ENCODE results near the gene PDHX.

The PDHX gene

DNA sequence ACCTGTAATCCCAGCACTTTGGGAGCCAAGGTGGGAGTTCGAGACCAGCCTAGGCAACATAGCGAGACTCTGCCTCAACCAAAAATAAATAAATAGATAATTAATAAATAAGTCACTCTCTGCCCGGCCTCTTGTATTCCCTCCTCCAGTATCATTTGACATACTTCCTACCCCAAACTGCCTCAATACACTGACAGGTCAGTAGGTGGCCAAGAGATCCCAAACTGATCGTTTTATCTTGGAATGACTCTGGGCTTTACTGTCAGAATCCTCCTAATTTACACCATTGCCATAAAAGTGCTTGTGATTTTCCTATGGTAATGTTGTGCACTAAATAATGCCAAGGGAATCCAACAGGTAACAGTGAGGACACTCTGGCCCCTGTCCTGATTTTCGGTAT lies 94.2 kb downstream of the PDHX start:
- CTCF ChIA-PET: interaction anchor here (0.9 to 1.9 kb wide), 4 partner anchors 10 to 86 kb away, joined by 4 to 6 read pairs (median 5); no protein-coding TSS in a partner anchor
- POLR2A ChIA-PET: no interaction called here
- TF ChIP-seq, protein P1, sequence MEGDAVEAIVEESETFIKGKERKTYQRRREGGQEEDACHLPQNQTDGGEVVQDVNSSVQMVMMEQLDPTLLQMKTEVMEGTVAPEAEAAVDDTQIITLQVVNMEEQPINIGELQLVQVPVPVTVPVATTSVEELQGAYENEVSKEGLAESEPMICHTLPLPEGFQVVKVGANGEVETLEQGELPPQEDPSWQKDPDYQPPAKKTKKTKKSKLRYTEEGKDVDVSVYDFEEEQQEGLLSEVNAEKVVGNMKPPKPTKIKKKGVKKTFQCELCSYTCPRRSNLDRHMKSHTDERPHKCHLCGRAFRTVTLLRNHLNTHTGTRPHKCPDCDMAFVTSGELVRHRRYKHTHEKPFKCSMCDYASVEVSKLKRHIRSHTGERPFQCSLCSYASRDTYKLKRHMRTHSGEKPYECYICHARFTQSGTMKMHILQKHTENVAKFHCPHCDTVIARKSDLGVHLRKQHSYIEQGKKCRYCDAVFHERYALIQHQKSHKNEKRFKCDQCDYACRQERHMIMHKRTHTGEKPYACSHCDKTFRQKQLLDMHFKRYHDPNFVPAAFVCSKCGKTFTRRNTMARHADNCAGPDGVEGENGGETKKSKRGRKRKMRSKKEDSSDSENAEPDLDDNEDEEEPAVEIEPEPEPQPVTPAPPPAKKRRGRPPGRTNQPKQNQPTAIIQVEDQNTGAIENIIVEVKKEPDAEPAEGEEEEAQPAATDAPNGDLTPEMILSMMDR (IDR thresholded peaks at IDR 0.05; ENCODE audit: insufficient read depth, low read length, missing control alignments): no peak
- no peak for DNase-seq (ENCODE audit: low read depth, low spot score)
- no peak overlapping the region for H3K4me3 ChIP-seq (ENCODE audit: low read depth, low read length)

DNA sequence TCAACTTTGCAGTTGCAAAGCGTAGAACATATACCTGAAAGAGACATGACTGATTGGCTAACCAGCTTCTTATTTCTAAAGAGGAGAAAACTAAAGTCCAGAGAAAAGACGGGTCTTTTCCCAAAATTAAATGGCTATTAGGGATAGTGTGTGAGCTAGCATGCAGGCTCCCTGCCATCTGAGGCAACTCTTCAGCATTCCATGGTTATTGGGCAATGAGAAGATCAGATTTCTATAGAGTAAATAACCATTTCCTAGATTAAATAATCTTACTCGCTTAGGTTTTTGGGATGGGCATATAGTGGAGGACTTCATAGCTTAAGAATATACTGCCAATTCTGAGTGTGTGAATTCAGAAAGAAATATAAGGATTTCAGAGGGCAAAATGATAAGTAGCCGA lies 95.0 kb downstream of the PDHX start:
- POLR2A ChIA-PET: no interaction called here

DNA sequence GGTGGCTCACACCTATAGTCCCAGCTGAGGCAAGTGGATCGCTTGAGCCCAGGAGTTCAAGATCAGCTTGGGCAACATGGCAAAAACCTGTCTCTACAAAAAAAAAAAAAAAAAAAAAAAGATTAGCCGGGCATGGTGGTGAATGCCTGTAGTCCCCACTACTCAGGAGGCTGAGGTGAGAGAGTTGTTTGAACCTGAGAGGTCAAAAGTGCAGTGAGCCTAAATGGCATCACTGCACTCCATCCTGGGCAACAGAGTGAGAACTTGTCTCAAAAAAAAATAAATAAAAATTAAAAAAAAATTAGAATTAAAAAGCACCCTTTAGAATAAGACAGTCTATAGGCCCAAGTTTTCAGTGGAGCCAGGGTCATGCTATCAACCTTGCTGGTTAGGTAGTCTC lies 95.5 kb downstream of the PDHX start:
- no peak for DNase-seq (ENCODE audit: low read depth, low spot score)
- POLR2A ChIA-PET: no interaction called here

More for the DNA sequence above, 95.0 kb downstream of the PDHX start:
- TF ChIP-seq, protein P1 (IDR thresholded peaks at IDR 0.05; ENCODE audit: insufficient read depth, low read length, missing control alignments): no peak
- no peak for DNase-seq (ENCODE audit: low read depth, low spot score)
- CTCF ChIA-PET: interaction anchor here (0.8 to 1.3 kb wide), 3 partner anchors 12 to 87 kb away, joined by 4 to 5 read pairs (median 5); no protein-coding TSS in a partner anchor
- no peak overlapping the region for H3K4me3 ChIP-seq (ENCODE audit: low read depth, low read length)

DNA sequence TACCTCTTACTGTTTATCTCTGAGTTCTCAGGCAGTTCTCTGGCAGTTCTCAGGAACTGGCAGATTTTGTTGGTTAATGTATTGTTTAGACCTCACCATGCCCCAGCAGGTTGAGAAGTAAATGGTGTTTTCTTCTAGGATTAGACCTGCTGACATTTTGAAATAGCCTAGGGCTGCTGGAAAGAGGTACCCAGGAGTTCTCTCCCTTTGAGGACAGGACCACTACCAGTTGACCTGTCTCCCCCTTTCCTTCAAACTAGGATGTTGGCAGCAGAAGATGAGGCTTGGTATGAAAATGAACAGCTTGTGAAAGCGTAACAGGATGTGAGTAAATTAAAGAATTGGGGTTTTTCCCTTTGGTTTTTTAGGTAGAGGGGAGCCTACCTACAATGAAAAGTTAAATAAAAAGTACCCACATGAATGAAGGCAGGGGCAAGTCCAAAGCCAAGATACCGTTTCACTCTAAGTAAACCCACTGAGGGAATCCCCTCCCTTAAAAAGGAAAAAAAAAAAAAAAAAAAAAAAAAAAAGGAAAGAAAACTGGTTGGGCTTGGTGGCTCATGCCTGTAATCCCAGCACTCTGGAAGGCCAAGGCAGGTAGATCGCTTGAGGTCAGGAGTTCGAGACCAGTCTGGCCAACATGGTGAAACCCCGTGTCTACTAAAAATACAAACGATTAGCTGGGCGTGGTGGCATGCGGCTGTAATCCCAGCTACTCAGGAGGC lies 96.2 kb downstream of the PDHX start:
- no peak for DNase-seq (ENCODE audit: low read depth, low spot score)
- CTCF ChIA-PET: interaction anchor here (1.1 kb wide), 1 partner anchor 12 kb away, joined by 3 read pairs; no protein-coding TSS in a partner anchor
- POLR2A ChIA-PET: no interaction called here
- H3K4me3 ChIP-seq (ENCODE audit: low read depth, low read length): no peak overlapping the region
- TF ChIP-seq, protein P1 (IDR thresholded peaks at IDR 0.05; ENCODE audit: insufficient read depth, low read length, missing control alignments): no peak

More for the DNA sequence above, 95.5 kb downstream of the PDHX start:
- CTCF ChIA-PET: interaction anchor here (0.8 to 1.3 kb wide), 2 partner anchors 12 to 85 kb away, joined by 5 read pairs; no protein-coding TSS in a partner anchor
- TF ChIP-seq, protein P1 (IDR thresholded peaks at IDR 0.05; ENCODE audit: insufficient read depth, low read length, missing control alignments): no peak
- no peak overlapping the region for H3K4me3 ChIP-seq (ENCODE audit: low read depth, low read length)

DNA sequence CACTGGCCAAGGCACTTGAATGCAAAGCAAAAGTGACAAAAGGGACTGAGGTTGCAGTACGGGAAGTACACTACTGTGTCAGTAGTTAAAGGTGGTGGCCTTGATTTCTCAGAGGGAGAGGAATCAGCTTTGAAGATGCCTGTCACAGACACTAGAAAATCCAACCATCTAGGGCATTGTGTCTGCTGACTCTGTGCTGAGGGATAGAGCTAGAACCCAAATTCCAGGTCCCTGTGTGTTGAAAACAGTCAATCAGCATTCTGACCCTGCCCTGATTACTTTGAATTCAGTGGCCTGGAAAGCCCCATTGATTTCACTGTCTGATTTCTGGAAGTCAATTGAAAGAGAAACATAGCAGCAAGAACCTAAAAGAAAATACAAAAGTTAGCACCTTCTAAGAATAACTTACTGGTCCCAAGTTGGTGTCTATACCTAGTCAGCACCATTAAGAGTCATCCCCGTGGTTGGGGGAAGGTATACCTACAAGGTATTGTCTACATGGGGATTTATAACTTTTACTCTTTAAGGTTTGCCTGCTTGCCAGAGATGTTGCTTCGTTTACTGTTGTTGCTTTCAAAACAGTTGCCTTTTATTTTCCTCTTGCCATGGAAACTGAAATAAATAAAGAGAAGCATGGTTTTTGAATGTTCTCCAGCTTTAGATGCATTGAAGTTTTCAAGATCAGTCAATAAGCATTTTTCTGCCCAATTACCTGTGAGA lies 97.3 kb downstream of the PDHX start:
- CTCF ChIA-PET: interaction anchor here (0.7 to 1.1 kb wide), 4 partner anchors 13 to 391 kb away, joined by 3 read pairs; no protein-coding TSS in a partner anchor
- TF ChIP-seq, protein P1 (IDR thresholded peaks at IDR 0.05; ENCODE audit: insufficient read depth, low read length, missing control alignments): no peak
- POLR2A ChIA-PET: no interaction called here
- DNase-seq (ENCODE audit: low read depth, low spot score): no peak
- H3K4me3 ChIP-seq (ENCODE audit: low read depth, low read length): no peak overlapping the region

DNA sequence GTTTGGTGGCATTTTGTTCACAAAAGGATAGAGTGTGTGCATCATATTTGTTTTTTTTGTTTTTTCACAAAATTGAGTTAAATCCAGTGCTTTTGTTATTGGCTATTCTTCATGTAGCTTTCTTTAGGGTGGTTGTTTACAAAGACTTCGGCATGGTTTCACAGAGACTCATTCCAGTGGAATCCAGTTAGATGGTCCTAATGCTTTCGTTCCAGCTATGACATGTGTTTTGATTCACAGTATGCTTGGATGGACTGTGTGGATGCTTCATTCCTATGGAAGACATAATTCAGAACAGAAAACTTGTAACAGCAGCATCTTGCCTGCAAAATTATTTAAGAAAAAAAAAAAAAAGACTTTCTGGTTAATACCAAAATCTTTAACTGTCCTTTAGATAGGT lies 97.9 kb downstream of the PDHX start:
- CTCF ChIA-PET: interaction anchor here (0.7 to 1.0 kb wide), 3 partner anchors 15 to 391 kb away, joined by 3 read pairs; no protein-coding TSS in a partner anchor
- POLR2A ChIA-PET: no interaction called here
- H3K4me3 ChIP-seq (ENCODE audit: low read depth, low read length): no peak overlapping the region
- DNase-seq (ENCODE audit: low read depth, low spot score): peak; percentile 80
- TF ChIP-seq, protein P1 (IDR thresholded peaks at IDR 0.05; ENCODE audit: insufficient read depth, low read length, missing control alignments): no peak
